ENCODE results near the gene GUCA2B.

Gene GUCA2B

GRCh38 chr1:42122408-42122807, 30.8 kb upstream of the GUCA2B start:
- TF ChIP-seq, protein P1, sequence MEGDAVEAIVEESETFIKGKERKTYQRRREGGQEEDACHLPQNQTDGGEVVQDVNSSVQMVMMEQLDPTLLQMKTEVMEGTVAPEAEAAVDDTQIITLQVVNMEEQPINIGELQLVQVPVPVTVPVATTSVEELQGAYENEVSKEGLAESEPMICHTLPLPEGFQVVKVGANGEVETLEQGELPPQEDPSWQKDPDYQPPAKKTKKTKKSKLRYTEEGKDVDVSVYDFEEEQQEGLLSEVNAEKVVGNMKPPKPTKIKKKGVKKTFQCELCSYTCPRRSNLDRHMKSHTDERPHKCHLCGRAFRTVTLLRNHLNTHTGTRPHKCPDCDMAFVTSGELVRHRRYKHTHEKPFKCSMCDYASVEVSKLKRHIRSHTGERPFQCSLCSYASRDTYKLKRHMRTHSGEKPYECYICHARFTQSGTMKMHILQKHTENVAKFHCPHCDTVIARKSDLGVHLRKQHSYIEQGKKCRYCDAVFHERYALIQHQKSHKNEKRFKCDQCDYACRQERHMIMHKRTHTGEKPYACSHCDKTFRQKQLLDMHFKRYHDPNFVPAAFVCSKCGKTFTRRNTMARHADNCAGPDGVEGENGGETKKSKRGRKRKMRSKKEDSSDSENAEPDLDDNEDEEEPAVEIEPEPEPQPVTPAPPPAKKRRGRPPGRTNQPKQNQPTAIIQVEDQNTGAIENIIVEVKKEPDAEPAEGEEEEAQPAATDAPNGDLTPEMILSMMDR (IDR thresholded peaks at IDR 0.05; ENCODE audit: borderline replicate concordance, insufficient read depth, low read depth, low read length), result no peak
- H3K4me3 ChIP-seq (ENCODE audit: low read depth, low read length), result no peak overlapping the region

- H3K4me3 ChIP-seq (ENCODE audit: low read depth, low read length), result no peak overlapping the region
- TF ChIP-seq, protein P1 (IDR thresholded peaks at IDR 0.05; ENCODE audit: borderline replicate concordance, insufficient read depth, low read depth, low read length), result no peak
These were observed 27.7 kb upstream of the GUCA2B start for GRCh38 chr1:42125552-42125951.

DNA sequence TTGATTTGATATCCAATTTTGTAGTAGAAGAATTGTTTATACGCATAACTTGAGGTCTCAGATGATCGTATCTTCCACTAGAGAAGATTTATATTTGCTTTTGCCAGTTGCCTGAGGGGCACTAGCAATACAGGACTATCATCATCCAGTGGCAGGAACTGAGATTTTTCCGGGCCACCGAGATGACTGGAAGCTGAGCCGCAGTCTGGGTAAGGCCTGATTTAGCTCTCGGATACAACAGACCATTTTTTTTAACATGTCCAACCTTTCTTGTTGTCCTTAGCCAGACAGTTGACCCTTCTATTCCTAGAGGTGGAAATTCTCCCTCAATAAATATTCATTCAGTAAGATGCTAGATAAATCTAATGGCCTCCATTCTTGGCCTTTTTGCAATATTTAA, 25.4 kb upstream of the GUCA2B start:
- H3K4me3 ChIP-seq (ENCODE audit: low read depth, low read length), result no peak overlapping the region
- TF ChIP-seq, protein P1 (IDR thresholded peaks at IDR 0.05; ENCODE audit: borderline replicate concordance, insufficient read depth, low read depth, low read length), result no peak

- no peak overlapping the region for H3K4me3 ChIP-seq (ENCODE audit: low read depth, low read length)
- TF ChIP-seq, protein P1 (IDR thresholded peaks at IDR 0.05; ENCODE audit: borderline replicate concordance, insufficient read depth, low read depth, low read length), result no peak
These were observed 24.7 kb upstream of the GUCA2B start for GRCh38 chr1:42128499-42128898.

DNA sequence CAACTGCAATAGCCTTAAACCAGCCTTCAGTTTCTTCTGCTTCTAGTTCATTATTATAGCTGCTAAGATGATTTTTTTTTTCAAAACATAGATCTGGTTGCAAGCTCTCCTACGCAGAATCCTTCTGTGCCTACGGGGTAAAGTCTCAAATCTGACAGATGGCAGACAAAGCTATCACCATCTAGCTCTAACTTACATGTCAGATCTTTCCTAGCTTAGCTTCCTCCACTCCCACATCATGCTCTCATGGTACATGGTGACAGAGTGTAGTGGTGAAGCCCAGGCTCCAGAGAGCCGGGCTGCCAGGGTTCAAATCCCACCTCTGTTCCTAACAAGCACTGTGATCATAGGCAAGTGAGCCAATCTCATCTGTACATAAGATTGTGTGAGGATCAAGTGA, 24.2 kb upstream of the GUCA2B start:
- TF ChIP-seq, protein P1 (IDR thresholded peaks at IDR 0.05; ENCODE audit: borderline replicate concordance, insufficient read depth, low read depth, low read length), result no peak
- no peak overlapping the region for H3K4me3 ChIP-seq (ENCODE audit: low read depth, low read length)

GRCh38 chr1:42130061-42130660, 23.0 kb upstream of the GUCA2B start:
- TF ChIP-seq, protein P1 (IDR thresholded peaks at IDR 0.05; ENCODE audit: borderline replicate concordance, insufficient read depth, low read depth, low read length), result no peak
- no peak overlapping the region for H3K4me3 ChIP-seq (ENCODE audit: low read depth, low read length)

GRCh38 chr1:42133390-42133789, 19.8 kb upstream of the GUCA2B start:
- H3K4me3 ChIP-seq (ENCODE audit: low read depth, low read length), result no peak overlapping the region

More at GRCh38 chr1:42133390-42133789, 19.8 kb upstream of the GUCA2B start:
- TF ChIP-seq, protein P1 (IDR thresholded peaks at IDR 0.05; ENCODE audit: borderline replicate concordance, insufficient read depth, low read depth, low read length), result no peak
